ENCODE measurements around the gene SLTM.

GRCh38 chr15:58957101-58957973 lies 23.9 kb upstream of the SLTM start:
- no peak for TF ChIP-seq MAX (IDR thresholded peaks at IDR 0.05)
- no peak for TF ChIP-seq FOXM1 (IDR thresholded peaks at IDR 0.05; ENCODE audit: borderline replicate concordance, low read depth)
- peak; percentile 71 for TF ChIP-seq RAD21 (IDR thresholded peaks at IDR 0.05; ENCODE audit: low read depth)
- no peak for TF ChIP-seq EP300 (IDR thresholded peaks at IDR 0.05; ENCODE audit: borderline replicate concordance)
- no peak for TF ChIP-seq CREB1 (IDR thresholded peaks at IDR 0.05; ENCODE audit: low read depth)
- no peak for TF ChIP-seq YY1 (IDR thresholded peaks at IDR 0.05; ENCODE audit: low read depth)
- TF ChIP-seq EGR1 (IDR thresholded peaks at IDR 0.05): no peak
- no peak for TF ChIP-seq REST (IDR thresholded peaks at IDR 0.05; ENCODE audit: low read depth)
- no peak for TF ChIP-seq USF1 (IDR thresholded peaks at IDR 0.05)
- TF ChIP-seq TAF1 (IDR thresholded peaks at IDR 0.05; ENCODE audit: low read depth): no peak

Measured in Ishikawa (cell line).